ENCODE data around the gene HABP4. TPM values are rescaled to one million over a fixed set of nuclear protein-coding genes. Genes with fewer than 3 reads are reported as not detected.

The HABP4 gene
- total and polyA plus RNA-seq, 9 of the 15 experiments (the other 6 are each of a cell fraction or from before 2014, with no cell fraction given) = 0.38 to 2.4 (median 1.9) TPM

DNA sequence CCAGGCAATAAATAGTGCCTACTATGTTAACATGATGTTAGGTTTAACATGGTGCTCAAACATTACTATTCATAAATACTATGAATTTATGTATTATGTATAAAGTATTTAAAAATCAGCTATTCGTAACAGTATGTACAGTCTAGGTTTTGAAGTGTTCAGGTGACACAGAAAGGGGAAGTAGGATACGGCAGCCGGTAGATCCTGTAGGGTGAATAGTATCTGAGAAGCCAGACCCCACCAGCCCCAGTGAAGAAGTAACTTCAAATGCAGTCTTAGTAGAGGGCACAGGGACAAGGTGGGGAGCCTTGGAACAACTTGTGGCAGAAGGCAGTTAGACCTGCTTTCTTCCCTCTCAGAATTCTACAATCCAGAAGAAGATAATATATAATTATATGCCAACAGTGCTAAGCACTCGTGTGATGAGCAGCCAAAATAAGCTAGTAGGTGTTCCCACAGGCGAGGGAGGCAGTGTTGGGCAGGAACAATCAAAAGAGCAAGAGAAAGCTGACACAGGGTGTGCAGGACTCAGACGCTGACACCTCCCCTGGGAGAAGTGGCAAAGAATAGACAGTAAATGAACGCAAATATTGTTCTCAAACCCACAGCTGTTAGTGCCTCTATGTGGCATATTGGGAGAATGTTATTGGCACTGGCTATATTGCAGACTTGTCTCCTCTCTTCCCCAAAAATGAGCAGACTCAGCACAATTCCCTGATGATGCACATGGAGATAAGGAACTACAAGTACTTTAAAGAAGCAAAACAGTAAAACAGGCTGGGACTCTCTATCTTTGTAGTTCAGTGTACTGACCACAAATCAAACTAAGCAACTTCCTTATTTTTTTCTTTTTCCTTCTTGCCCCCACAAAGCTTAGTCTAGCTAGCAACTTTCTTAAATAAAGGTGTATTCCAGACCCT, 36.4 kb upstream of the HABP4 start (continued):
- TF ChIP-seq, protein P1, sequence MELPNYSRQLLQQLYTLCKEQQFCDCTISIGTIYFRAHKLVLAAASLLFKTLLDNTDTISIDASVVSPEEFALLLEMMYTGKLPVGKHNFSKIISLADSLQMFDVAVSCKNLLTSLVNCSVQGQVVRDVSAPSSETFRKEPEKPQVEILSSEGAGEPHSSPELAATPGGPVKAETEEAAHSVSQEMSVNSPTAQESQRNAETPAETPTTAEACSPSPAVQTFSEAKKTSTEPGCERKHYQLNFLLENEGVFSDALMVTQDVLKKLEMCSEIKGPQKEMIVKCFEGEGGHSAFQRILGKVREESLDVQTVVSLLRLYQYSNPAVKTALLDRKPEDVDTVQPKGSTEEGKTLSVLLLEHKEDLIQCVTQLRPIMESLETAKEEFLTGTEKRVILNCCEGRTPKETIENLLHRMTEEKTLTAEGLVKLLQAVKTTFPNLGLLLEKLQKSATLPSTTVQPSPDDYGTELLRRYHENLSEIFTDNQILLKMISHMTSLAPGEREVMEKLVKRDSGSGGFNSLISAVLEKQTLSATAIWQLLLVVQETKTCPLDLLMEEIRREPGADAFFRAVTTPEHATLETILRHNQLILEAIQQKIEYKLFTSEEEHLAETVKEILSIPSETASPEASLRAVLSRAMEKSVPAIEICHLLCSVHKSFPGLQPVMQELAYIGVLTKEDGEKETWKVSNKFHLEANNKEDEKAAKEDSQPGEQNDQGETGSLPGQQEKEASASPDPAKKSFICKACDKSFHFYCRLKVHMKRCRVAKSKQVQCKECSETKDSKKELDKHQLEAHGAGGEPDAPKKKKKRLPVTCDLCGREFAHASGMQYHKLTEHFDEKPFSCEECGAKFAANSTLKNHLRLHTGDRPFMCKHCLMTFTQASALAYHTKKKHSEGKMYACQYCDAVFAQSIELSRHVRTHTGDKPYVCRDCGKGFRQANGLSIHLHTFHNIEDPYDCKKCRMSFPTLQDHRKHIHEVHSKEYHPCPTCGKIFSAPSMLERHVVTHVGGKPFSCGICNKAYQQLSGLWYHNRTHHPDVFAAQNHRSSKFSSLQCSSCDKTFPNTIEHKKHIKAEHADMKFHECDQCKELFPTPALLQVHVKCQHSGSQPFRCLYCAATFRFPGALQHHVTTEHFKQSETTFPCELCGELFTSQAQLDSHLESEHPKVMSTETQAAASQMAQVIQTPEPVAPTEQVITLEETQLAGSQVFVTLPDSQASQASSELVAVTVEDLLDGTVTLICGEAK (IDR thresholded peaks at IDR 0.05) = no peak
- TF ChIP-seq, protein P1 (CRISPR knock-in tag; IDR thresholded peaks at IDR 0.05) = no peak
- TF ChIP-seq CEBPB (tag; IDR thresholded peaks at IDR 0.05) (no peak), TARDBP (IDR thresholded peaks at IDR 0.05) (no peak), BMI1 (IDR thresholded peaks at IDR 0.05; ENCODE audit: low read length) (no peak), SNRNP70 (optimal IDR thresholded peaks at IDR 0.05; ENCODE audit: low read depth, low read length) (no peak), ZNF766 (CRISPR knock-in tag; conservative IDR thresholded peaks at IDR 0.05) (no peak), GABPA (tag; conservative IDR thresholded peaks at IDR 0.05; ENCODE audit: low read depth) (no peak), KLF13 (tag; IDR thresholded peaks at IDR 0.05; ENCODE audit: borderline replicate concordance, low read depth) (no peak), PHB2 (IDR thresholded peaks at IDR 0.05; ENCODE audit: low read depth) (no peak), MYBL2 (IDR thresholded peaks at IDR 0.05; ENCODE audit: low read depth) (no peak), MYBL2 (CRISPR knock-in tag; IDR thresholded peaks at IDR 0.05; ENCODE audit: borderline replicate concordance) (no peak)
- TF ChIP-seq, protein P2, sequence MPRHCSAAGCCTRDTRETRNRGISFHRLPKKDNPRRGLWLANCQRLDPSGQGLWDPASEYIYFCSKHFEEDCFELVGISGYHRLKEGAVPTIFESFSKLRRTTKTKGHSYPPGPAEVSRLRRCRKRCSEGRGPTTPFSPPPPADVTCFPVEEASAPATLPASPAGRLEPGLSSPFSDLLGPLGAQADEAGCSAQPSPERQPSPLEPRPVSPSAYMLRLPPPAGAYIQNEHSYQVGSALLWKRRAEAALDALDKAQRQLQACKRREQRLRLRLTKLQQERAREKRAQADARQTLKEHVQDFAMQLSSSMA (CRISPR knock-in tag; IDR thresholded peaks at IDR 0.05) = no peak
- TF ChIP-seq, protein P3, sequence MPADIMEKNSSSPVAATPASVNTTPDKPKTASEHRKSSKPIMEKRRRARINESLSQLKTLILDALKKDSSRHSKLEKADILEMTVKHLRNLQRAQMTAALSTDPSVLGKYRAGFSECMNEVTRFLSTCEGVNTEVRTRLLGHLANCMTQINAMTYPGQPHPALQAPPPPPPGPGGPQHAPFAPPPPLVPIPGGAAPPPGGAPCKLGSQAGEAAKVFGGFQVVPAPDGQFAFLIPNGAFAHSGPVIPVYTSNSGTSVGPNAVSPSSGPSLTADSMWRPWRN (IDR thresholded peaks at IDR 0.05; ENCODE audit: low read depth) = no peak
- TF ChIP-seq, protein P4, sequence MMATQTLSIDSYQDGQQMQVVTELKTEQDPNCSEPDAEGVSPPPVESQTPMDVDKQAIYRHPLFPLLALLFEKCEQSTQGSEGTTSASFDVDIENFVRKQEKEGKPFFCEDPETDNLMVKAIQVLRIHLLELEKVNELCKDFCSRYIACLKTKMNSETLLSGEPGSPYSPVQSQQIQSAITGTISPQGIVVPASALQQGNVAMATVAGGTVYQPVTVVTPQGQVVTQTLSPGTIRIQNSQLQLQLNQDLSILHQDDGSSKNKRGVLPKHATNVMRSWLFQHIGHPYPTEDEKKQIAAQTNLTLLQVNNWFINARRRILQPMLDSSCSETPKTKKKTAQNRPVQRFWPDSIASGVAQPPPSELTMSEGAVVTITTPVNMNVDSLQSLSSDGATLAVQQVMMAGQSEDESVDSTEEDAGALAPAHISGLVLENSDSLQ (IDR thresholded peaks at IDR 0.05) = no peak
